HG02610 (cell line): ENCODE measurements around the gene HGD.

Experiments
- ATAC-seq: cut with Tn5 transposase; IDR thresholded peaks from one replicate; pipeline ENCODE4 v1.9.1; 2021; ENCODE audit warnings: mild to moderate bottlenecking, moderate library complexity; ENCODE audit not compliant: unreplicated experiment

Gene HGD

DNA sequence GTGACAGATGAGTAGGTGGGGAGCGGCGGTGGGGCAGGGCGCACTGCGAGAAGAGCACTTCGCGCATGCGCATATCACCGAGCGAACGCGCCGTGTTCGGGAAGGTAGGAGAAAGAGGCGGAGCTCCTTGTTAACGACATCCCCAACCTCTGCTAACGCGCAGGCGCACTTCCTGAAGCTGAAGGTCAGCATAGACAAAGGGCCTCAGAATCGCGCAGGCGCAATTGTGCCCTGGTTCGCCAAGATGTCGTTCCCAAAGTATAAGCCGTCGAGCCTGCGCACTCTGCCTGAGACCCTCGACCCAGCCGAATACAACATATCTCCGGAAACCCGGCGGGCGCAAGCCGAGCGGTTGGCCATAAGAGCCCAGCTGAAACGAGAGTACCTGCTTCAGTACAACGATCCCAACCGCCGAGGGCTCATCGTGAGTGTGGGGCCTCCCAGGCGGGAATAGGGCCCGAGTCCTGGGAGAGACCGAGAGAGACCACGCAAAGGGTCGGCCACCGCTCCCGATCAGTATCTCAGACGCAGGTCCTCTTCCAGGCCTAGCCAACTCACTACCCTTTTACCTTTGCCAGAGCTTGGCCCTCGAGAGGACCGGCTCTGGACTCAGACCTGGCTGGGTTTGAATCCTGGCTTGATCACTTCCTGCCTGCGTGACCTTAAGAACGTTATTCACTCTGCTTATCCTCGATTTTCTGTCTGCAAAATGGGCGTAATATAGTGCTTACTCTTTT, 85.8 kb downstream of the HGD start, which contains the start of gene NDUFB4:
NDUFB4 (plus strand) TSS at position 221 of the 737 bp plus-strand sequence; CDS start at position 245, 24 bp downstream.
- ATAC-seq = peak; percentile 94

DNA sequence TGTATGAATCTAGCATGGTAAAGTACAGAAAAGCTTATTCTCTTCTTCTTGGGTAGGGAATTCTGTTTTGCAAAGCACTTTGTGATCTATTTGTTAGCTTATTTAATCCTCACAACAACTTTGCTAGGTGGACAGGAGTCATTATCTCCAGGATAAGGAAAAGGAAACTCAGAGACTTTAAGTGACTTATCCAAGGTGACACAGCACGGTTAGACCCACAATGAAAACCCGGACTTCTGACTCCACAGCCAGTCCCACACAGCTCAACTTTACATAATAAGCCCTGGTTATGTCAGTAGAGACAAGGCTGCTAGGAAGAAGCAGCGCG, 86.3 kb downstream of the HGD start:
- no peak for ATAC-seq

DNA sequence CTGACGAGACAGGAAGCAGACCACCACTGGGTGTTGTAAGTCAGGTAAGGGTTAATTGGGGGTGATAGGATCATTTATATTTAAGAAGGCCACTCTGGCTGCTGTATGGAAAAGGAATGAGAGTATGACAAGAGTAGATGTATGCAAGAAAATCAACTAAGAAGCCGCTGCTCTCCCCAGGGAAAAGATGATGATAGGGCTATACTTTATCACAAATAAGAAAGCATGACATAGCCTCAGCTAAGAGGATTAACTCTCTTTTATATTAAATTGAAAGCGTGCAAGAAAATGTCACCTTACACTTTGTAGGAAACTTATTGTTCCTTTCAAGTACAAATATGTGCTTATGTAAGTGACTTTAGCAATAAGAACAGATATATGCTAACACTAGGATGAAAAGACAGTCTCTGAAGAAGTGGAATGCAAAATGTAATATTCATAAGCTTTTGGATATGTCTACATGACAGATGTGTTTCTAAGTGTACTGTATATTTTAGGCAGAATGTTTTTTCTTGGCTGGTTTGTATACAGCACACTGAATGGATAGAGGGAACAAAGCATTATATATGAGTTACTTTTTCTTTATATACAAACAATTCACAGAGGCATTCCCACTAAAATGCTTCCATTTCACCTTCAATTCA, 94.6 kb downstream of the HGD start:
- no peak for ATAC-seq
